CD4-positive, alpha-beta memory T cell (primary cell): ENCODE results near the gene TUB. TPM values are rescaled to one million over a fixed set of nuclear protein-coding genes. Genes with fewer than 3 reads are reported as not detected.

ENCODE experiments used
- CTCF ChIA-PET: fragments of 350-600 bp; sonication (Branson Sonifier 250); formaldehyde crosslinking; loops from one replicate; lab custom pipeline; 2021; ENCODE audit warnings: inconsistent platforms; ENCODE audit not compliant: partially characterized antibody; lab: Charles Lee
- POLR2A ChIA-PET: fragments of 350-600 bp; sonication (Branson Sonifier 250); formaldehyde crosslinking; loops from one replicate; lab custom pipeline; 2021; ENCODE audit not compliant: partially characterized antibody; lab: Charles Lee
- DNase-seq, 5 donors: peaks; one replicate each; pipeline versions ENCODE4 v3.0.0 to v3.0.0-alpha.2; 2020 to 2022; ENCODE audit warnings: mixed read lengths in 1 of 5
- H3K27ac ChIP-seq: one replicate; pipeline ENCODE4 v1.7.0; 2013; ENCODE audit warnings: low read depth, low read length
- H3K27me3 ChIP-seq: 2 replicates; pipeline ENCODE4 v1.7.0; 2013; ENCODE audit warnings: mild to moderate bottlenecking, low read length, moderate library complexity; ENCODE audit not compliant: insufficient read depth
- H3K36me3 ChIP-seq: 2 replicates; pipeline ENCODE4 v1.7.0; 2013; ENCODE audit warnings: mild to moderate bottlenecking, low read length, moderate library complexity; ENCODE audit not compliant: insufficient read depth
- H3K4me1 ChIP-seq: 2 replicates; pipeline ENCODE4 v1.7.0; 2013; ENCODE audit warnings: mild to moderate bottlenecking, low read length, moderate library complexity; ENCODE audit not compliant: insufficient read depth
- H3K4me3 ChIP-seq, 2 donors: one replicate each; pipeline ENCODE4 v1.7.0; 2013; ENCODE audit warnings: low read length in 2 of 2, mild to moderate bottlenecking in 1 of 2
- H3K9me3 ChIP-seq, 2 donors: one replicate each; pipeline ENCODE4 v1.7.0; 2013; ENCODE audit warnings: low read length in 2 of 2, control low read depth in 1 of 2; ENCODE audit not compliant: control insufficient read depth in 1 of 2
- H3K27ac Mint-ChIP-seq, 7 donors: one replicate each; pipeline ENCODE4 v1.8.0; 2020 to 2021; ENCODE audit warnings: mixed read lengths in 7 of 7, mild to moderate bottlenecking in 6 of 7, inconsistent platforms in 3 of 7, moderate library complexity in 3 of 7
- H3K27me3 Mint-ChIP-seq, 2 donors: one replicate each; pipeline ENCODE4 v1.8.0; 2020 to 2021; ENCODE audit warnings: mixed read lengths in 2 of 2
- H3K36me3 Mint-ChIP-seq, 2 donors: one replicate each; pipeline ENCODE4 v1.8.0; 2020 to 2021; ENCODE audit warnings: mixed read lengths in 2 of 2, inconsistent platforms in 1 of 2, mild to moderate bottlenecking in 1 of 2
- H3K4me1 Mint-ChIP-seq, 4 donors: one replicate each; pipeline ENCODE4 v1.8.0; 2020 to 2021; ENCODE audit warnings: mixed read lengths in 4 of 4, mild to moderate bottlenecking in 1 of 4
- H3K4me3 Mint-ChIP-seq, 8 donors: one replicate each; pipeline ENCODE4 v1.8.0; 2020 to 2021; ENCODE audit warnings: mixed read lengths in 8 of 8, mild to moderate bottlenecking in 7 of 8, moderate library complexity in 6 of 8, inconsistent platforms in 3 of 8
- H3K9me3 Mint-ChIP-seq, 8 donors: one replicate each; pipeline ENCODE4 v1.8.0; 2020 to 2021; ENCODE audit warnings: mixed read lengths in 8 of 8, mild to moderate bottlenecking in 5 of 8, inconsistent platforms in 3 of 8, moderate library complexity in 1 of 8
- intact Hi-C: fragments of 100-400 bp; cut with micrococcal nuclease; formaldehyde crosslinking; loops from one replicate; pipeline ENCODE4 v1.15.1; 2023
- polyA plus RNA-seq, 2 donors: library from polyadenylated mRNA; unstranded; fragments of 300-500 nt; fragmentation: Illumina TruSeq; gene quantifications; one replicate each; pipeline ENCODE4 v1.2.3, GENCODE V29; 2021
- total RNA-seq, 2 experiments: library from RNA; stranded (reverse); gene quantifications; one replicate each; pipeline ENCODE4 v1.2.3, GENCODE V29; 2021

Gene TUB
- total and polyA plus RNA-seq, 4 experiments from 2014 or later = 0.15 to 0.36 (median 0.26) TPM; not detected in 1

DNA sequence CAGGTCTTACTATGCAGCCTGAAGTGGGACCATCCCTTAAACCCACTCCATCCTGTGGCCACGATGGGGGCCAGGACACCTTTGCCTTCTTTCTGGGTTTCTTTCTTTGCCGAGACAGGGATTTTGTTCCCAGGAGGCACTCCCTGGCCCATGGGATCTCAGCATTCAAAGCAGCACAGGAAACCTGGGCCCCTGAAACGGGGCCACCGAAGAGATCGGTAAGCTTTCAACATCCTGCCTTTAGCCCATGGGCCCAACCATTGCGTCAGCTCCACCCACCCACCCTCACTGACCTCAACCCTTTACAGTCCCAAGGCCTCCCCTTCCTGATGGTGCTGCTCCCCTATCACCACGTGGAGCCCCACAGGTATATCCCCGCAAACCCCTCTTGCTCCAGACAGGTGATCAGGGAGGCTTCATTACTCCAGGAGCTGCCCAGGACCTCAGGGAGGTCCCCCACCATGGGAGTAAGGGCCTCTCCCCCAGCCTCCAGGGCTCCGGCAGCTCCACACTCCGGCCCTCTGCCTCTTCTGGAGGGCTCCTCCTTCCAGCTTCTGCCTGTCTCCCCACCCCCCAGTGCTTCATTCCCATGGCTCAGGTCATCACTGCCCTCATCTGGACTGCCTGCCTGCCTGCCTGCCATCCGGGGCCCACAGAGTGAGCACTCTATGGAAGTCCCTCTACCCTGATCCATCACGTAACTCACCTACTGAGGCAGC, 42.0 kb upstream of the TUB start:
- no peaks in the 10 kb centered on the region for H3K36me3 Mint-ChIP-seq
- intact Hi-C loops = no loop called here
- H3K4me3 Mint-ChIP-seq = no peak overlapping the region
- H3K36me3 ChIP-seq = no peaks in the 10 kb centered on the region
- H3K9me3 Mint-ChIP-seq = no peaks in the 10 kb centered on the region
- H3K4me3 ChIP-seq = no peak overlapping the region
- CTCF ChIA-PET = interaction anchor here (2.3 kb wide), 1 partner anchor 60 kb away, joined by 11 read pairs; no protein-coding TSS in a partner anchor
- POLR2A ChIA-PET = no interaction called here
- H3K27ac ChIP-seq = no peak overlapping the region
- H3K27ac Mint-ChIP-seq = no peak overlapping the region
- DNase-seq = no peak
- no peaks in the 10 kb centered on the region for H3K27me3 ChIP-seq
- no peaks in the 10 kb centered on the region for H3K4me1 ChIP-seq
- H3K4me1 Mint-ChIP-seq = peaks cover 0 to 3% (median 0%) of the 10 kb centered on the region in 4 donors
- no peaks in the 10 kb centered on the region for H3K9me3 ChIP-seq
- peaks cover 0 to 3% of the 10 kb centered on the region in 2 donors for H3K27me3 Mint-ChIP-seq

DNA sequence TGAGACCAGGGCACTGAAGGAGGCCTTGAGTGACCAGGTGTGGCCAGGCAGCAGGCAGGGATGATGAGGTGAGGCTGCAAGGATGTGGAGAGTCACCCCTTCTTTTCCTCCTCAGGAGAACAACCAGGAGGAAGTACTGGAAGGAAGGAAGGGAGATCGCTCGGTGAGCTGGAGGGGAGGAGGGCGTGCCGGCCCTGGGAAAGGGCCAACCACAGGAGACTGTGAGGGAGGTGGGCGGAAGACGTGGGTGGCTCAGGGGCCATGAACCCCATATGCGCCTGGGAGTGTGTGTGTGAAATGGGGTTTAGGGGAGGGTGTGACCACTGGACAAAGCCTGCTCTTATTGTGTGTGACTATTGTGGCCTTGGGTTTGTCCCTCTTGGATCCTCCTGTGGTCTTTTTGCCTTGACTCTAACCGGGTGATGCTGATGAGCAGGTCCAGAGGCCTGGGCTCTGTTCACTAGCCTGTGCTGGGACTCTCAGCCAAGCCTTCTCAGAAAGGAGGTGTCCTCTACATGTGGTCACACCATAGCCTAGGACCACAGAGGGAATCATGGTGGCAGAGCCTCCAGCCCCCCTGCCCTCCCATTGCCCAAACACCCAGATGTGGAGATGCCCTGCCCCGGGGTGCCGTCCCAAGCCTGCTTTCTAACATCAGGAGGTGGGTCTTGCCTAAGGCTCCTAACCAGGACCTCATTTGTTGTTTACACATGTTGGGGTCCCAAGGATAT, 41.3 kb upstream of the TUB start:
- intact Hi-C loops = no loop called here
- Mint-ChIP-seq H3K27me3 (peaks cover 0 to 3% of the 10 kb centered on the region in 2 donors), H3K27ac (peak overlapping the region in 1 of 7 donors; percentile 63), H3K9me3 (no peaks in the 10 kb centered on the region), H3K4me3 (no peak overlapping the region), H3K4me1 (peaks cover 0 to 3% (median 0%) of the 10 kb centered on the region in 4 donors), H3K36me3 (no peaks in the 10 kb centered on the region)
- H3K4me1 ChIP-seq = no peaks in the 10 kb centered on the region
- no peaks in the 10 kb centered on the region for H3K36me3 ChIP-seq
- H3K27ac ChIP-seq = no peak overlapping the region
- no peak overlapping the region for H3K4me3 ChIP-seq
- CTCF ChIA-PET = interaction anchor here (2.3 kb wide), 1 partner anchor 60 kb away, joined by 11 read pairs; no protein-coding TSS in a partner anchor
- no peak for DNase-seq
- POLR2A ChIA-PET = no interaction called here
- H3K9me3 ChIP-seq = no peaks in the 10 kb centered on the region
- no peaks in the 10 kb centered on the region for H3K27me3 ChIP-seq

DNA sequence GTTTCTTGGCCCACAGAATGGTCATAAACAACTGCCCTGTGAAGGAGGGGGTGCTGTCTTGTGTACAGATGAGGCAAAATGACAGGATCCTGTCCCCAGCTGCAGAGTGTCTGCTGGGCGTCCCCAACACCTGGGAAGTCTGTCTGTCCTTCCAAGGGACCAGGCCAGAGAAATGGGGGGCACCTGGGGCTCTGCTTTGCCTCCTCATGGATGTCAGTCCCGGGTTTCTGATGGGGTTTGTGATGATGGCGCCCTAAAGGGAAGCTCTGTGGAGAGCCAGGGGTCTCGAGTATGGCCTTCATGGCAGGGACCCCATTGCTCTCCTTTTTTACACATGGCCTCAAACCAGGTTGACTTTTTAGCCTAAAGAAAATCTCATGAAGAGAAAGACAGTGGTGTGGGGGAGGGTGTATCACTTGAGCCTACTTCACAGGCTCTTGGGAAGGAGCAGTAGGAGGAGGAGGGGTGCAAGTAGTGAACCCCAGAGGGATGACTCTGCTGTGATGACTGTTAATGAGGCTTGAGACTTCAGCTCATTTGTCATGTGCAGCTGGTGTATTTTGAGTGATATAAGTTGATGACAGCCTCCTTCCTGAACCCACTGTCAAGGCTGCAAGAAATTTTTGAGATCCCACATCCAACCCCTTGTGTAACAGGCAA, 40.6 kb upstream of the TUB start:
- intact Hi-C loops = no loop called here
- Histone ChIP-seq H3K27me3 (no peaks in the 10 kb centered on the region), H3K4me1 (no peaks in the 10 kb centered on the region), H3K36me3 (no peaks in the 10 kb centered on the region), H3K9me3 (no peaks in the 10 kb centered on the region), H3K4me3 (no peak overlapping the region), H3K27ac (no peak overlapping the region)
- Mint-ChIP-seq H3K9me3 (no peaks in the 10 kb centered on the region), H3K36me3 (no peaks in the 10 kb centered on the region), H3K4me3 (no peak overlapping the region), H3K27ac (no peak overlapping the region), H3K4me1 (peaks cover 0 to 3% (median 0%) of the 10 kb centered on the region in 4 donors), H3K27me3 (peaks cover 2 to 3% of the 10 kb centered on the region in 2 donors)
- DNase-seq = no peak
- CTCF ChIA-PET = interaction anchor here (2.3 kb wide), 1 partner anchor 59 kb away, joined by 11 read pairs; no protein-coding TSS in a partner anchor
- POLR2A ChIA-PET = no interaction called here

DNA sequence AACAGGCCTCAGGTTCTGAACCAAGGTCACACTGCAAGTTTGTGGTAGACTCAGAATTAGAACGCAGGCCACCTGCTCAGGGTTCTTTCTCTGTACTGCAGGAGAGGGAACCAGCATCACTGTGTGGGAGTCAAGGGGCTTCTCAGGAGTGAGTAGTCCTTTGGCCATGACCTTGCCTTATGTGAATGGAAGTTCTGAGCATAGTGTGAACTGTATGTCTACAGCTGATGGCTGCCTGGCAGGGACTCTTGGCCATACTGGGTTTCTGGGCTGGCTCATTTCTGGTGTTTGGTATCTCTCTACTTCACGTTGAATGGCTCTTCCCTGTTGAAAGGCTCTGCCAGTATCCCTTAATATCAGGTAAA, 40.1 kb upstream of the TUB start:
- Histone ChIP-seq H3K27ac (no peak overlapping the region), H3K9me3 (no peaks in the 10 kb centered on the region), H3K27me3 (no peaks in the 10 kb centered on the region), H3K4me1 (no peaks in the 10 kb centered on the region), H3K4me3 (no peak overlapping the region), H3K36me3 (no peaks in the 10 kb centered on the region)
- H3K27ac Mint-ChIP-seq = no peak overlapping the region
- peaks cover 0 to 3% (median 0%) of the 10 kb centered on the region in 4 donors for H3K4me1 Mint-ChIP-seq
- H3K9me3 Mint-ChIP-seq = no peaks in the 10 kb centered on the region
- no peak for DNase-seq
- POLR2A ChIA-PET = no interaction called here
- no peaks in the 10 kb centered on the region for H3K36me3 Mint-ChIP-seq
- intact Hi-C loops = no loop called here
- CTCF ChIA-PET = interaction anchor here (2.3 kb wide), 1 partner anchor 58 kb away, joined by 11 read pairs; no protein-coding TSS in a partner anchor
- H3K27me3 Mint-ChIP-seq = peaks cover 2 to 3% of the 10 kb centered on the region in 2 donors
- H3K4me3 Mint-ChIP-seq = no peak overlapping the region

DNA sequence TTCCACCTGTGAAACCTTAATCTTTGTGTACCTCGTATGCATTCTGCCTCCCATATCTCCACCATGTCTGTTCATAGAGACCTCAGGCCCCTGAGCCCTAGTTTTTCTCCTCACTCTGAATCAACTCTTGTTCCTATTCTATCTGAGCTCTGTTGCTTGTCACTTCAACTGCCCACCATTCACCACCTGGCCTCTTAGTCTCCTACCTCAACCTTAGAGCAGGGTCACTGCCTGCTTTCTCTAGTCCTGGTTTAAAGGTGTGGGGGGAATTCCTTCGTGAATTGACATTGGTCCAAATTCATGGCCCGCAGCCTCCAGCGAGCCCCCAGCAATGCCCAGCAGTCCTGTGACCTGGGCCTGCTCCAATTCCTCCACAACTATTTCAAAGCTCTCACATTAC, 39.4 kb upstream of the TUB start:
- no peak overlapping the region for H3K27ac ChIP-seq
- no peaks in the 10 kb centered on the region for H3K9me3 Mint-ChIP-seq
- POLR2A ChIA-PET = no interaction called here
- no peaks in the 10 kb centered on the region for H3K4me1 ChIP-seq
- CTCF ChIA-PET = interaction anchor here (0.8 to 1.0 kb wide), 2 partner anchors 8 to 10 kb away, joined by 3 read pairs; no protein-coding TSS in a partner anchor
- DNase-seq = no peak
- no peak overlapping the region for H3K4me3 ChIP-seq
- no peak overlapping the region for H3K4me3 Mint-ChIP-seq
- H3K36me3 ChIP-seq = no peaks in the 10 kb centered on the region
- intact Hi-C loops = no loop called here
- H3K4me1 Mint-ChIP-seq = peaks cover 0 to 3% (median 0%) of the 10 kb centered on the region in 4 donors
- no peaks in the 10 kb centered on the region for H3K27me3 ChIP-seq
- no peak overlapping the region for H3K27ac Mint-ChIP-seq
- H3K36me3 Mint-ChIP-seq = no peaks in the 10 kb centered on the region
- H3K9me3 ChIP-seq = no peaks in the 10 kb centered on the region
- peaks cover 2 to 3% of the 10 kb centered on the region in 2 donors for H3K27me3 Mint-ChIP-seq

DNA sequence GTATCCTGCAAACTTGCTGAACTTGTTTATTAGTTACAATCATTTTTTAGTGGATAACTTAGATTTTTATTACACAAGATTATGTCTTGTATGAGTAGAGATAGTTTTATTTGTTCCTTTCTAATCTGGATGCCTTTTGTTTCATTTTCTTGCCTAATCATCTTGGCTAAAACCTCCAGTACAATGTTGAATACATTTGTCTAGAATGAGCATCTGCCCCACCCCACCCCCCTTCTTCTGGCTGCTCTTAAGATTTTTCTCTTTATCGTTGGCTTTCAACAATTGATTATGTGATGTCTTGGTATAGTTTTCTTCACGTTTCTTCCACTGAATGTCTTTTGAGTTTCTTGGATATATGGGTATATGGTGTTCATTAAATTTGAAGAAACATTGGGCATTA, 37.3 kb upstream of the TUB start:
- Mint-ChIP-seq H3K9me3 (no peaks in the 10 kb centered on the region), H3K27ac (no peak overlapping the region), H3K4me1 (no peaks in the 10 kb centered on the region), H3K36me3 (no peaks in the 10 kb centered on the region), H3K27me3 (peaks cover 2 to 5% of the 10 kb centered on the region in 2 donors), H3K4me3 (no peak overlapping the region)
- no peaks in the 10 kb centered on the region for H3K4me1 ChIP-seq
- H3K9me3 ChIP-seq = no peaks in the 10 kb centered on the region
- no peak overlapping the region for H3K4me3 ChIP-seq
- no peak overlapping the region for H3K27ac ChIP-seq
- POLR2A ChIA-PET = no interaction called here
- intact Hi-C loops = no loop called here
- CTCF ChIA-PET = interaction anchor here (3.7 kb wide), 1 partner anchor 10 kb away, joined by 16 read pairs; no protein-coding TSS in a partner anchor
- DNase-seq = no peak
- H3K36me3 ChIP-seq = no peaks in the 10 kb centered on the region
- H3K27me3 ChIP-seq = no peaks in the 10 kb centered on the region

DNA sequence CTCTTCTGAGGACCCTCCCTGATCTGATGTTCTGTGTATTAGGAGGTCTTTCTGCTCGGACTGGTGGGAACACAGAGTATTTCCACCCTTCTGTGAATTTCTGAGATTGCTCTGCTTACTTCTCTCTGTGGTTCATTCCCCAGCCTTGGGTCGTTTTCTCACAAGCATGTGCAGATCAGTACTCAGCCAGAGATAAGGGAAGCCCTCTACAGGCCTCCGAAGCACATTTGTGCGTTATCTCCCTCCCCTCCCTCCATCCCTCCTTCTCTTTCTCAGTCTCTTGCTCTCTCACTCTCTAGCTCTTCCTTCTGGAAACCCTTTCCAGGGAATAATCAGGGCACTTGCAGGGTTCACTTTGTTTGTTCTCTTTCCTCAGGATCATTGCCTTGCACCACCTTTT, 35.2 kb upstream of the TUB start:
- POLR2A ChIA-PET = no interaction called here
- no peaks in the 10 kb centered on the region for H3K4me1 Mint-ChIP-seq
- Histone ChIP-seq H3K9me3 (no peaks in the 10 kb centered on the region), H3K4me3 (no peak overlapping the region), H3K4me1 (no peaks in the 10 kb centered on the region), H3K36me3 (no peaks in the 10 kb centered on the region), H3K27ac (no peak overlapping the region), H3K27me3 (no peaks in the 10 kb centered on the region)
- CTCF ChIA-PET = interaction anchor here (2.1 to 3.7 kb wide), 2 partner anchors 12 to 53 kb away, joined by 6 to 16 read pairs; no protein-coding TSS in a partner anchor
- H3K9me3 Mint-ChIP-seq = no peaks in the 10 kb centered on the region
- no peak overlapping the region for H3K27ac Mint-ChIP-seq
- intact Hi-C loops = no loop called here
- H3K27me3 Mint-ChIP-seq = peaks cover 2 to 5% of the 10 kb centered on the region in 2 donors
- DNase-seq = no peak
- no peaks in the 10 kb centered on the region for H3K36me3 Mint-ChIP-seq
- no peak overlapping the region for H3K4me3 Mint-ChIP-seq
